ENCODE results near the gene OR6J1. TPM values are rescaled to one million over a fixed set of nuclear protein-coding genes. Genes with fewer than 3 reads are reported as not detected.

The OR6J1 gene
- total and polyA plus RNA-seq, 2 of the 8 experiments (the other 6 are each of a cell fraction or from before 2014, with no cell fraction given) = not detected

DNA sequence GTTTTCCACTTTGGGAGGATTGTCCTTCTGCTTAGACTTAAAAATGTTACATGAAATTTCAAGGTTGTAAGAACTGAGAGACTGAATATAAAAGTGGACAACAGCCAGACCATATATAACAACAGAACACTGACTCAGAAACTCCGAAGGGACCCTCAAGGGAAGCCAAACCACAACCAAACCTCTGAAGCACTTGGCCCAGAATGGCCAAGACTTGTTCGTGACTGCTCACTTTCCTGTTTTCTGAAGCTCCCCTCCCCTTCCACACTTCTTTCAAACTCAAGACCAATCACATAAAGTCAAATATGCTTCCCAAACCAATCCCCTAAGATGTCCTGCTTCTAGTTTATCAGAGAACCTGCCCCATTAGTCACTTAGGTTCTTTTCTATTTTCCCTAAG, 13.7 kb downstream of the OR6J1 start:
- peaks cover 0 to 9% (median 4%) of the 10 kb centered on the region in 4 experiments; a peak in 3 of 7 replicates for H3K4me1 ChIP-seq (replicated peaks in 1 of 4; ENCODE audit: control insufficient read depth in 3 of 4, insufficient read depth in 4 of 4, low read length in 3 of 4)
- no peak overlapping the region for H2BK20ac ChIP-seq (ENCODE audit: low read length)
- no peak overlapping the region for H3K18ac ChIP-seq (ENCODE audit: extremely low read depth, low read length)
- no peak overlapping the region for H2BK15ac ChIP-seq (ENCODE audit: low read length)
- no peak overlapping the region for H2AK5ac ChIP-seq (ENCODE audit: low read depth, low read length)
- no peak overlapping the region for H3K4ac ChIP-seq (replicated peaks; ENCODE audit: insufficient read length, low read depth, low read length)
- H4K20me1 ChIP-seq (replicated peaks in 1 of 2; ENCODE audit: control insufficient read depth in 1 of 2, insufficient read depth in 2 of 2, low read length in 2 of 2) = no peaks in the 10 kb centered on the region
- no peaks in the 10 kb centered on the region for H3K79me2 ChIP-seq (ENCODE audit: control insufficient read depth in 1 of 2, insufficient read depth in 2 of 2, low read length in 2 of 2)
- no peak overlapping the region for H3K14ac ChIP-seq (ENCODE audit: insufficient read length)
- H2BK120ac ChIP-seq (replicated peaks; ENCODE audit: low read depth, low read length) = no peak overlapping the region
- H2AFZ ChIP-seq (ENCODE audit: low read length) = no peak overlapping the region
- no peak overlapping the region for H4K91ac ChIP-seq (replicated peaks; ENCODE audit: insufficient read length, low read length)
- no peak overlapping the region for H2BK12ac ChIP-seq (ENCODE audit: low read depth, low read length)
- peaks cover 9 to 13% of the 10 kb centered on the region in 2 experiments; a peak in 2 of 4 replicates for H3K9me3 ChIP-seq (ENCODE audit: insufficient read depth in 2 of 2, low read depth in 1 of 2, low read length in 1 of 2)
- FAIRE-seq = no peak
- POLR2A ChIA-PET (ENCODE audit: partially characterized antibody) = no interaction called here
- TF ChIP-seq SP4 (IDR thresholded peaks at IDR 0.05; ENCODE audit: low read length) (no peak), NANOG (IDR thresholded peaks at IDR 0.05; ENCODE audit: insufficient read depth, low read depth, low read length, poor library complexity, severe bottlenecking) (no peak), KDM4A (IDR thresholded peaks at IDR 0.05; ENCODE audit: low read depth, low read length, severe bottlenecking) (no peak), CTBP2 (IDR thresholded peaks at IDR 0.05; ENCODE audit: borderline replicate concordance, insufficient read depth, insufficient read length, low read length) (no peak), SUZ12 (IDR thresholded peaks at IDR 0.05; ENCODE audit: low read length) (no peak), KDM1A (IDR thresholded peaks at IDR 0.05; ENCODE audit: borderline replicate concordance, low read length) (no peak), BCL11A (IDR thresholded peaks at IDR 0.05; ENCODE audit: low read depth in 2 of 2, low read length in 2 of 2) (no peak)
- TF ChIP-seq, protein P1, sequence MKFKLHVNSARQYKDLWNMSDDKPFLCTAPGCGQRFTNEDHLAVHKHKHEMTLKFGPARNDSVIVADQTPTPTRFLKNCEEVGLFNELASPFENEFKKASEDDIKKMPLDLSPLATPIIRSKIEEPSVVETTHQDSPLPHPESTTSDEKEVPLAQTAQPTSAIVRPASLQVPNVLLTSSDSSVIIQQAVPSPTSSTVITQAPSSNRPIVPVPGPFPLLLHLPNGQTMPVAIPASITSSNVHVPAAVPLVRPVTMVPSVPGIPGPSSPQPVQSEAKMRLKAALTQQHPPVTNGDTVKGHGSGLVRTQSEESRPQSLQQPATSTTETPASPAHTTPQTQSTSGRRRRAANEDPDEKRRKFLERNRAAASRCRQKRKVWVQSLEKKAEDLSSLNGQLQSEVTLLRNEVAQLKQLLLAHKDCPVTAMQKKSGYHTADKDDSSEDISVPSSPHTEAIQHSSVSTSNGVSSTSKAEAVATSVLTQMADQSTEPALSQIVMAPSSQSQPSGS (IDR thresholded peaks at IDR 0.05; ENCODE audit: low read length) = no peak
- TF ChIP-seq, protein P2, sequence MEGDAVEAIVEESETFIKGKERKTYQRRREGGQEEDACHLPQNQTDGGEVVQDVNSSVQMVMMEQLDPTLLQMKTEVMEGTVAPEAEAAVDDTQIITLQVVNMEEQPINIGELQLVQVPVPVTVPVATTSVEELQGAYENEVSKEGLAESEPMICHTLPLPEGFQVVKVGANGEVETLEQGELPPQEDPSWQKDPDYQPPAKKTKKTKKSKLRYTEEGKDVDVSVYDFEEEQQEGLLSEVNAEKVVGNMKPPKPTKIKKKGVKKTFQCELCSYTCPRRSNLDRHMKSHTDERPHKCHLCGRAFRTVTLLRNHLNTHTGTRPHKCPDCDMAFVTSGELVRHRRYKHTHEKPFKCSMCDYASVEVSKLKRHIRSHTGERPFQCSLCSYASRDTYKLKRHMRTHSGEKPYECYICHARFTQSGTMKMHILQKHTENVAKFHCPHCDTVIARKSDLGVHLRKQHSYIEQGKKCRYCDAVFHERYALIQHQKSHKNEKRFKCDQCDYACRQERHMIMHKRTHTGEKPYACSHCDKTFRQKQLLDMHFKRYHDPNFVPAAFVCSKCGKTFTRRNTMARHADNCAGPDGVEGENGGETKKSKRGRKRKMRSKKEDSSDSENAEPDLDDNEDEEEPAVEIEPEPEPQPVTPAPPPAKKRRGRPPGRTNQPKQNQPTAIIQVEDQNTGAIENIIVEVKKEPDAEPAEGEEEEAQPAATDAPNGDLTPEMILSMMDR (IDR thresholded peaks at IDR 0.05; ENCODE audit: control extremely low read depth in 1 of 3, insufficient read depth in 1 of 3, low read depth in 1 of 3, low read length in 3 of 3) = no peak
- H3K4me2 ChIP-seq (ENCODE audit: insufficient read depth in 1 of 2, low read depth in 2 of 2, low read length in 2 of 2) = no peak overlapping the region
- no peaks in the 10 kb centered on the region for H3K27me3 ChIP-seq (replicated peaks in 1 of 4; ENCODE audit: control insufficient read depth in 3 of 4, extremely low read depth in 1 of 4, insufficient read depth in 3 of 4, low read length in 3 of 4)
- H3K4me3 ChIP-seq (ENCODE audit: extremely low read depth in 1 of 4, insufficient read depth in 2 of 4, low read depth in 3 of 4, low read length in 4 of 4) = no peak overlapping the region
- no peak overlapping the region for H3K56ac ChIP-seq (replicated peaks; ENCODE audit: insufficient read length, low read depth, low read length)
- no peak for DNase-seq (ENCODE audit: low read depth in 1 of 2, low spot score in 2 of 2)
- WGBS, 2 experiments (ENCODE audit: extremely low coverage in 1 of 2, insufficient coverage in 1 of 2, insufficient read length in 1 of 2, insufficient replicate concordance in 2 of 2, low coverage in 1 of 2, low lambda C conversion rate in 2 of 2, missing lambda C conversion rate in 1 of 2) = 86% methylated on average over 2 of the region's 2 CpGs; no CpG with 5 or more reads in 1 of the 2 experiments
- H3K36me3 ChIP-seq (ENCODE audit: control insufficient read depth in 2 of 4, insufficient read depth in 4 of 4, low read length in 3 of 4) = no peaks in the 10 kb centered on the region
- H3K23ac ChIP-seq (ENCODE audit: insufficient read length) = no peak overlapping the region
- CTCF ChIA-PET (ENCODE audit: partially characterized antibody) = interaction anchor here (1.2 kb wide), 1 partner anchor 12 kb away, joined by 4 read pairs; no protein-coding TSS in a partner anchor
- H4K8ac ChIP-seq (ENCODE audit: extremely low read depth, insufficient read depth, low read length) = no peak overlapping the region
- no peak overlapping the region for H4K5ac ChIP-seq (ENCODE audit: insufficient read length, low read depth, low read length)
- H3K9ac ChIP-seq (replicated peaks in 1 of 4; ENCODE audit: extremely low read depth in 1 of 4, low read depth in 3 of 4, low read length in 3 of 4) = no peak overlapping the region
- H3K27ac ChIP-seq (ENCODE audit: low read depth, low read length) = no peak overlapping the region
- no peak overlapping the region for H2BK5ac ChIP-seq (ENCODE audit: low read depth, low read length)
- H3K23me2 ChIP-seq (ENCODE audit: low read depth, low read length) = peaks cover 2% of the 10 kb centered on the region; the same call in 1 of the 2 replicates
- H3K79me1 ChIP-seq (ENCODE audit: low read depth, low read length) = no peaks in the 10 kb centered on the region
